Activated CD4-positive, alpha-beta T cell treated with anti-CD3 and anti-CD28 coated beads for 1 hour (primary cell): ENCODE results near the gene OR52E8.

Source experiments
- DNase-seq: peaks from one replicate; pipeline ENCODE4 v3.0.0-alpha.2; 2020

The OR52E8 gene

GRCh38 chr11:5857590-5857989, at the start of gene OR52E8:
Gene OR52E8 (minus strand): TSS chr11:5857690. CDS start chr11:5857690, 0 bp downstream.
- DNase-seq = no peak

GRCh38 chr11:5899534-5899933, 42.0 kb upstream of the OR52E8 start:
- no peak for DNase-seq

- DNase-seq = no peak
Observed at GRCh38 chr11:5892908-5893307, 35.4 kb upstream of the OR52E8 start, which contains the start of gene OR52E5. Gene OR52E5 (plus strand): TSS chr11:5893208. CDS start chr11:5900777, 7,569 bp downstream.

- DNase-seq = no peak
Observed at GRCh38 chr11:5891216-5891800, 33.8 kb upstream of the OR52E8 start.

- no peak for DNase-seq
Observed at GRCh38 chr11:5887661-5888060, 30.2 kb upstream of the OR52E8 start.

GRCh38 chr11:5887172-5887571, 29.7 kb upstream of the OR52E8 start:
- no peak for DNase-seq

- no peak for DNase-seq
Observed at GRCh38 chr11:5881756-5882155, 24.3 kb upstream of the OR52E8 start.

GRCh38 chr11:5880329-5880728, 22.8 kb upstream of the OR52E8 start, which contains the start of gene OR52E4:
Gene OR52E4 (plus strand): TSS chr11:5880629. CDS start chr11:5884293, 3,664 bp downstream.
- no peak for DNase-seq

- DNase-seq = no peak
Observed at GRCh38 chr11:5878564-5878963, 21.1 kb upstream of the OR52E8 start.

GRCh38 chr11:5865826-5866225, 8.3 kb upstream of the OR52E8 start:
- no peak for DNase-seq

GRCh38 chr11:5851002-5851401, 6.5 kb downstream of the OR52E8 start:
- DNase-seq = no peak

- DNase-seq = no peak
Observed at GRCh38 chr11:5847711-5848110, 9.8 kb downstream of the OR52E8 start.

GRCh38 chr11:5846701-5847100, 10.8 kb downstream of the OR52E8 start:
- DNase-seq = no peak

GRCh38 chr11:5841797-5842196, 15.7 kb downstream of the OR52E8 start, which contains the start of gene OR52E6:
Gene OR52E6 (minus strand): TSS chr11:5841897. CDS start chr11:5841897, 0 bp downstream.
- DNase-seq = no peak

GRCh38 chr11:5837695-5838094, 19.8 kb downstream of the OR52E8 start:
- no peak for DNase-seq

GRCh38 chr11:5833446-5833845, 24.0 kb downstream of the OR52E8 start:
- DNase-seq = no peak

- DNase-seq = no peak
Observed at GRCh38 chr11:5831196-5831829, 26.2 kb downstream of the OR52E8 start.

GRCh38 chr11:5818245-5818886, 39.1 kb downstream of the OR52E8 start:
- DNase-seq = no peak

- no peak for DNase-seq
Observed at GRCh38 chr11:5815534-5815933, 42.0 kb downstream of the OR52E8 start.

GRCh38 chr11:5809905-5810795, 47.3 kb downstream of the OR52E8 start:
- no peak for DNase-seq

- DNase-seq = no peak
Observed at GRCh38 chr11:5809122-5809519, 48.4 kb downstream of the OR52E8 start.

- peak; percentile 52 for DNase-seq
Observed at GRCh38 chr11:5808500-5809121, 48.9 kb downstream of the OR52E8 start, which contains the start of gene OR52N2. Gene OR52N2 (plus strand): TSS chr11:5808924. CDS start chr11:5820336, 11,412 bp downstream.
